Fibroblast of lung (primary cell): ENCODE results near the gene IRF9. TPM values are rescaled to one million over a fixed set of nuclear protein-coding genes. Genes with fewer than 3 reads are reported as not detected.

Experiments
- DNase-seq, 2 donors: peaks; one replicate each; pipeline versions ENCODE4 v3.0.0 to v3.0.0-alpha.2; 2010; ENCODE audit warnings: low read depth in 2 of 2
- H2AFZ ChIP-seq: 2 replicates; pipeline ENCODE4 v1.5.1; 2012; ENCODE audit warnings: low read length, control low read depth, inconsistent platforms
- H3K27ac ChIP-seq: 2 replicates; pipeline ENCODE4 v1.5.1; 2011; ENCODE audit warnings: low read length, control low read depth; ENCODE audit not compliant: insufficient read depth
- H3K27me3 ChIP-seq: 2 replicates; pipeline ENCODE4 v1.5.1; 2011; ENCODE audit warnings: mild to moderate bottlenecking, low read length; ENCODE audit not compliant: control insufficient read depth, insufficient read depth
- H3K36me3 ChIP-seq: 2 replicates; pipeline ENCODE4 v1.5.1; 2011; ENCODE audit warnings: low read length; ENCODE audit not compliant: control insufficient read depth, insufficient read depth
- H3K4me1 ChIP-seq: 2 replicates; pipeline ENCODE4 v1.5.1; 2011; ENCODE audit warnings: low read length; ENCODE audit not compliant: control insufficient read depth, insufficient read depth; ENCODE audit errors: extremely low read depth
- H3K4me2 ChIP-seq: 2 replicates; pipeline ENCODE4 v1.5.1; 2011; ENCODE audit warnings: low read length, control low read depth; ENCODE audit not compliant: insufficient read depth; ENCODE audit errors: extremely low read depth
- H3K4me3 ChIP-seq, 4 experiments: fragments of 200-600 bp in 1 of 4; sonication (generic) in 1 of 4; replicated peaks in 1 of 4; 2 replicates each; pipeline ENCODE4 v1.5.1; 2011 to 2016; ENCODE audit warnings: low read length in 4 of 4, low read depth in 3 of 4, mild to moderate bottlenecking in 3 of 4, control low read depth in 2 of 4, inconsistent platforms in 1 of 4, mixed read lengths in 1 of 4; ENCODE audit not compliant: insufficient read depth in 1 of 4; ENCODE audit errors: control extremely low read depth in 1 of 4
- H3K79me2 ChIP-seq: 2 replicates; pipeline ENCODE4 v1.5.1; 2012; ENCODE audit warnings: mild to moderate bottlenecking, low read length, inconsistent platforms; ENCODE audit not compliant: control insufficient read depth, insufficient read depth
- H3K9ac ChIP-seq: 2 replicates; pipeline ENCODE4 v1.5.1; 2011; ENCODE audit warnings: mild to moderate bottlenecking, low read length, control low read depth; ENCODE audit not compliant: insufficient read depth
- H3K9me3 ChIP-seq: 2 replicates; pipeline ENCODE4 v1.5.1; 2012; ENCODE audit warnings: low read depth, low read length; ENCODE audit not compliant: control insufficient read depth, insufficient read depth
- H4K20me1 ChIP-seq: 2 replicates; pipeline ENCODE4 v1.5.1; 2011; ENCODE audit warnings: low read length; ENCODE audit not compliant: control insufficient read depth, insufficient read depth; ENCODE audit errors: extremely low read depth
- EZH2 ChIP-seq: IDR thresholded peaks from 2 replicates; pipeline ENCODE4 v1.5.1; 2012; ENCODE audit warnings: low read length, control low read depth, mild to moderate bottlenecking; ENCODE audit errors: missing control alignments
- polyA plus RNA-seq, 2 donors: library from polyadenylated mRNA; depleted of rRNA in 1 of 2; stranded (reverse) in 1 of 2; unstranded in 1 of 2; fragments of >200 nt; gene quantifications; 2 replicates each; pipeline ENCODE4 v1.2.1, GENCODE V29; 2011 to 2012; ENCODE audit warnings: missing spikeins in 1 of 2
- total RNA-seq: library from RNA; depleted of rRNA; stranded (reverse); fragments of >200 nt; gene quantifications from 2 replicates; pipeline ENCODE4 v1.2.1, GENCODE V29; 2014
- TF ChIP-seq, protein P1 (sequence below), 2 donors: IDR thresholded peaks in 1 of 2; conservative IDR thresholded peaks in 1 of 2; 1 replicate in 1 of 2; 2 replicates in 1 of 2; pipeline ENCODE4 v1.5.1; 2011 to 2012; ENCODE audit warnings: low read length in 2 of 2, control low read depth in 1 of 2, inconsistent platforms in 1 of 2, low read depth in 1 of 2, mild to moderate bottlenecking in 1 of 2

The IRF9 gene
- total and polyA plus RNA-seq, 2 donors (not counting 1 experiment from before 2014, with no cell fraction given): 79.9 to 142 TPM

DNA sequence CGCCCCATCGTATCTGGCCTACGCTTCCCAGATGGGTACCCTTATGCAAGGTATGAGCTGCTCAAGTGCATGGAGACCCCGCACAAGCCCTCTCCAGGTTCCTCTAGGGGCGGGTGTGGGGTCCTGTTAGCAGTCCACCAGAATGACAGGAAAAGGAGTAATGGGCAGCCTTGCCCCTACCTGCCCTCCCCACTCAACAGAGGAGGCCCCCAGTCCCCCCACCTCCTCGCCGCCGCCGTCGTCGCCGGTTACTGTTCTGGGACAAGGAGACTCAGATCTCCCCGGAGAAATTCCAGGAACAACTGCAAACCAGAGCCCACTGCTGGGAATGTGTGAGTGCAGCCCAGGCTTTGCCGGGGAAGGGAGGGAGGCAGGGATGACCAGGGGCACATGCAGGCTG is 16.8 kb downstream of the IRF9 start:
- Histone ChIP-seq H3K9ac (no peak overlapping the region), H3K4me2 (no peak overlapping the region), H3K27ac (no peak overlapping the region), H3K4me1 (no peaks in the 10 kb centered on the region), H3K9me3 (no peaks in the 10 kb centered on the region), H3K79me2 (no peaks in the 10 kb centered on the region), H4K20me1 (no peaks in the 10 kb centered on the region), H2AFZ (no peak overlapping the region), H3K27me3 (no peaks in the 10 kb centered on the region), H3K36me3 (peaks cover 34% of the 10 kb centered on the region), H3K4me3 (no peak overlapping the region)
- no peak for DNase-seq
- TF ChIP-seq, protein P1, sequence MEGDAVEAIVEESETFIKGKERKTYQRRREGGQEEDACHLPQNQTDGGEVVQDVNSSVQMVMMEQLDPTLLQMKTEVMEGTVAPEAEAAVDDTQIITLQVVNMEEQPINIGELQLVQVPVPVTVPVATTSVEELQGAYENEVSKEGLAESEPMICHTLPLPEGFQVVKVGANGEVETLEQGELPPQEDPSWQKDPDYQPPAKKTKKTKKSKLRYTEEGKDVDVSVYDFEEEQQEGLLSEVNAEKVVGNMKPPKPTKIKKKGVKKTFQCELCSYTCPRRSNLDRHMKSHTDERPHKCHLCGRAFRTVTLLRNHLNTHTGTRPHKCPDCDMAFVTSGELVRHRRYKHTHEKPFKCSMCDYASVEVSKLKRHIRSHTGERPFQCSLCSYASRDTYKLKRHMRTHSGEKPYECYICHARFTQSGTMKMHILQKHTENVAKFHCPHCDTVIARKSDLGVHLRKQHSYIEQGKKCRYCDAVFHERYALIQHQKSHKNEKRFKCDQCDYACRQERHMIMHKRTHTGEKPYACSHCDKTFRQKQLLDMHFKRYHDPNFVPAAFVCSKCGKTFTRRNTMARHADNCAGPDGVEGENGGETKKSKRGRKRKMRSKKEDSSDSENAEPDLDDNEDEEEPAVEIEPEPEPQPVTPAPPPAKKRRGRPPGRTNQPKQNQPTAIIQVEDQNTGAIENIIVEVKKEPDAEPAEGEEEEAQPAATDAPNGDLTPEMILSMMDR (conservative IDR thresholded peaks at IDR 0.05 in 1 of 2, IDR thresholded peaks at IDR 0.05 in 1 of 2; ENCODE audit: low read depth in 1 of 2, low read length in 2 of 2): no peak
- no peak for TF ChIP-seq EZH2

- Histone ChIP-seq H3K27ac (no peak overlapping the region), H3K4me3 (no peak overlapping the region), H3K36me3 (peaks cover 34% of the 10 kb centered on the region), H3K27me3 (no peaks in the 10 kb centered on the region), H3K4me2 (no peak overlapping the region), H3K79me2 (no peaks in the 10 kb centered on the region), H3K4me1 (no peaks in the 10 kb centered on the region), H4K20me1 (no peaks in the 10 kb centered on the region), H3K9ac (no peak overlapping the region), H3K9me3 (no peaks in the 10 kb centered on the region), H2AFZ (no peak overlapping the region)
- no peak for DNase-seq
- TF ChIP-seq, protein P1 (conservative IDR thresholded peaks at IDR 0.05 in 1 of 2, IDR thresholded peaks at IDR 0.05 in 1 of 2; ENCODE audit: low read depth in 1 of 2, low read length in 2 of 2): no peak
- TF ChIP-seq EZH2: no peak
These were observed 17.5 kb downstream of the IRF9 start for GRCh38 chr14:24178399-24179178.

DNA sequence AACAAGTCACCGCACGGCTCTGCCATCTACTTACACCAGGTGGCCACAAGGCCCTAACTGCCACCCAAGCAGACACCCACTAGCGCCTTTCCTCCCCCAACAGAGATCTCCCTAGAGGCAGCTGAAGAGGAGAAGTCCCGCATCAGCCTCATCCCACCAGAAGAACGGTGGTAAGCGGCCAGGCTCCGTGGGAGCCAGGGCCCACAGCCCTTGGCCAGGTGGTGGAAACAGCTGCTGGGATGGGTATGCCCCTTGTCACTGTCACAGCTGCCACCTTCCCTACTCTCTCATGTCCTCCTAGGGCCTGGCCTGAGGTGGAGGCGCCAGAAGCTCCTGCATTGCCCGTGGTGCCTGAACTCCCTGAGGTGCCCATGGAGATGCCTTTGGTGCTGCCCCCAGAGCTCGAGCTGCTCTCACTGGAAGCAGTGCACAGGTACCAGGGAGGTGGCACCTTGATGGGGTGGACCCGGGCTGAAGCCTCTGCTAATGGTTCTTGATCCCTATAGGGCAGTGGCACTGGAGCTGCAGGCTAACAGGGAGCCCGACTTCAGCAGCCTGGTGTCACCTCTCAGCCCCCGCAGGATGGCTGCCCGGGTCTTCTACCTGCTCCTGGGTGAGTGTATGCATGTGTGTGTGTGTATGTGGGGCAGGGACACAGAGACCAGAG is 18.4 kb downstream of the IRF9 start:
- peaks cover 38% of the 10 kb centered on the region for H3K36me3 ChIP-seq

More for the DNA sequence above, 18.4 kb downstream of the IRF9 start:
- TF ChIP-seq EZH2: no peak
- TF ChIP-seq, protein P1 (conservative IDR thresholded peaks at IDR 0.05 in 1 of 2, IDR thresholded peaks at IDR 0.05 in 1 of 2; ENCODE audit: low read depth in 1 of 2, low read length in 2 of 2): no peak
- H3K27me3 ChIP-seq: no peaks in the 10 kb centered on the region
- no peaks in the 10 kb centered on the region for H3K4me1 ChIP-seq
- H3K9me3 ChIP-seq: no peaks in the 10 kb centered on the region
- no peak overlapping the region for H2AFZ ChIP-seq
- DNase-seq: no peak
- no peak overlapping the region for H3K9ac ChIP-seq
- no peaks in the 10 kb centered on the region for H3K79me2 ChIP-seq
- H3K4me2 ChIP-seq: no peak overlapping the region
- peak overlapping the region; percentile 71 for H3K27ac ChIP-seq
- H4K20me1 ChIP-seq: no peaks in the 10 kb centered on the region
- no peak overlapping the region for H3K4me3 ChIP-seq
